ENCODE measurements around the gene PCSK4.

The PCSK4 gene

DNA sequence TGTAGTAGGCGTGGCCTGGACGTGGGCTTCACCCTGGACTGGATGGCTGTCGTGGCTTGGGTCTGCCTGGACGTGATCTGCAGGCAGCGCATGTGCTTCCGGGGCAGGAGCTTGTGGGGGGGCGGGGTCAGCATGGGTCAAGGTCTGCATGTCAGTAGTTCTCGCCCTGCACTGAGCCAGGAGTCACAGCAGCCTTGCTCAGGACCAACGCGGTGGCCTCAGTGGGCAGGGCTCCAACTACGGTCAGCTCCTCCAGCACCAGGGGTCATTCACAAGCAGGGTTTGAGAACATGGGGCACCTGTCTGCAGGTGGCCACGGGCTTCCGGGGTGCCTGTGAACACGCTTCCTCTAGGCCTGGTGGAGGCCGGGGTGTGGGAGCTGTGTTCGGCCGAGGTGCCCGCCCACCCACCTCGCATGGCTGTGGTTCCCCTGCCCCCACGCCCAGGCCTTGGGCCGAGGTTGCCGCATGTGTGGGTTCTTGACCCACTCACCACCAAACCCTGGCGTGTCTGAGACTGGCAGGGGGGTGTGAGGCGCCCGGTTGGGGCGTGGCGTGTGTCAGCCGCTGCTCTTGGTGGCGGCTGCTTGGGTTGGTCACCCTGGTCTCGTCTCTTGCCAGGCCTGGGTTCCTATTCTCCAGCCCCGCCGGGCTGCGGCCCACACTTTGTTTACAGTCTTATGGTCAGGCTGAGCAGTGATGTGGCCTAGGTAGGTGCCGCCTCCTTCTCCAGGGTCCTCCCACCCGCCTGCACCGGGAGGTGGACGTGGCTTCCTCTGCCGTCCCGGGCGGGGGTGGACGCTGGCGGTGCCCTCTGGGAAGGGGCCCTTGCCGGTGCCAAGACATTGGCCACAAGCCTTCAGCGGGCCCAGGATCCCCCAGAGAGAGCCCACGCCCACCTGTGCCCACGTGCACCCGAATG is 56.8 kb downstream of the PCSK4 start:
- ChIA-PET POLR2A (ENCODE audit: low non-redundant PET) (no interaction called here), CTCF (interaction anchor here (1.0 kb wide), 1 partner anchor 21 kb away, joined by 3 read pairs; no protein-coding TSS in a partner anchor)
- TF ChIP-seq, protein P1, sequence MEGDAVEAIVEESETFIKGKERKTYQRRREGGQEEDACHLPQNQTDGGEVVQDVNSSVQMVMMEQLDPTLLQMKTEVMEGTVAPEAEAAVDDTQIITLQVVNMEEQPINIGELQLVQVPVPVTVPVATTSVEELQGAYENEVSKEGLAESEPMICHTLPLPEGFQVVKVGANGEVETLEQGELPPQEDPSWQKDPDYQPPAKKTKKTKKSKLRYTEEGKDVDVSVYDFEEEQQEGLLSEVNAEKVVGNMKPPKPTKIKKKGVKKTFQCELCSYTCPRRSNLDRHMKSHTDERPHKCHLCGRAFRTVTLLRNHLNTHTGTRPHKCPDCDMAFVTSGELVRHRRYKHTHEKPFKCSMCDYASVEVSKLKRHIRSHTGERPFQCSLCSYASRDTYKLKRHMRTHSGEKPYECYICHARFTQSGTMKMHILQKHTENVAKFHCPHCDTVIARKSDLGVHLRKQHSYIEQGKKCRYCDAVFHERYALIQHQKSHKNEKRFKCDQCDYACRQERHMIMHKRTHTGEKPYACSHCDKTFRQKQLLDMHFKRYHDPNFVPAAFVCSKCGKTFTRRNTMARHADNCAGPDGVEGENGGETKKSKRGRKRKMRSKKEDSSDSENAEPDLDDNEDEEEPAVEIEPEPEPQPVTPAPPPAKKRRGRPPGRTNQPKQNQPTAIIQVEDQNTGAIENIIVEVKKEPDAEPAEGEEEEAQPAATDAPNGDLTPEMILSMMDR (conservative IDR thresholded peaks at IDR 0.05; ENCODE audit: low read depth): no peak
- peak overlapping the region; percentile 82 for H3K27ac ChIP-seq
- no peak for DNase-seq (ENCODE audit: low spot score)

DNA sequence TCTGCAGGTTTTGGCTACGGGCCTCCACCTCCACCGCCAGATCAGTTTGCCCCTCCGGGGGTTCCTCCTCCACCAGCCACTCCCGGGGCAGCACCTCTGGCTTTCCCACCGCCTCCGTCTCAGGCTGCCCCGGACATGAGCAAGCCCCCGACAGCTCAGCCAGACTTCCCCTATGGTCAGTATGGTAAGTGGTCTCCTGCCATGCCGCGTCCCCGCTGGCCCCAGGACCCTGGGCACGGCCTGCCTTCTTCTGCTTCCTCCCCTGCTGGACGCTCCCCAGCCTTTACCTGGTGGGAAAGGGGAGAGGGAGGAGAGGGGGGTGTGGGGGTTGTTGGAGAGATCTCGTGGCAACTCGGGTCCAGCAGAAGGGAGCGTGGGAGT is 57.7 kb downstream of the PCSK4 start:
- CTCF ChIA-PET: interaction anchor here (1.0 kb wide), 1 partner anchor 20 kb away, joined by 3 read pairs; no protein-coding TSS in a partner anchor
- DNase-seq (ENCODE audit: low spot score): no peak
- TF ChIP-seq, protein P1 (conservative IDR thresholded peaks at IDR 0.05; ENCODE audit: low read depth): no peak
- POLR2A ChIA-PET (ENCODE audit: low non-redundant PET): no interaction called here
- H3K27ac ChIP-seq: peak overlapping the region; percentile 82

DNA sequence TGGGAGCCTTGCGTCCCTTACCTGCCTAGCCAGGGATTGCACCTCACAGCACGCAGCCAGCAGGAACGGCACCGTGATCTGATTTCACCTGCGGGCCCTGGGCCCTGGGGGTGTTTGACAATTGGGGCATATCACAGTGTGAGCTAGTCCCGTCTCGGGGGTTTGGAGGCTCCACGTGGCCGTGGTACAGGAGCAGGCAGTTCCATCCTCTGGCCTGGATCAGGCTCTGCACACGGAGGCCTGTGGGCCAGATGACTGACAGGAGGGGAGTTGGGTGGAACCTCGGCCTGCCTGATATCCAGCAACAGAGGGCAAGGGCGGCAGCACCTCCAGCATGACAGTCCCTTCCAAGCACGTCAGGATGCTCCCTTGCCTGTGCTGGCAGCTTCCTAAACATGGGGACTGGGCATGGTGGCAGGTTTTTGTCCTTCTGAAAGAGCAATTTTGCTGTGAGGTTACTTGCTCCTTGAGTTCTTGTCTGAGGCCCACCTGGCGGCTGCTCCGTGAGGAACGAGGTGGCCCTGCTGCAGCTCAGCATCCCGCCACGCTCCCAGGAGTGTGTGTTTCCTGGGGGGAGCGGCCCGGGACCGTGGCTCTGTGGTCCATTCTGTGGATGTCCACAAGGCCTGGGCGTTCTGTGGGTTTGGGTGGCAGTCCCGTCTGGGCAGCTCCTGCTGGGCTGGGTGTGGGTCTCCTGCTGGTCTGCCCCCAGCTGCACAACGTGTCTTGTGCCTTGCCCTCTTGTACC is 58.2 kb downstream of the PCSK4 start:
- CTCF ChIA-PET: interaction anchor here (0.6 to 1.0 kb wide), 2 partner anchors 19 to 209 kb away, joined by 3 read pairs; no protein-coding TSS in a partner anchor
- no peak for DNase-seq (ENCODE audit: low spot score)
- H3K27ac ChIP-seq: peak overlapping the region; percentile 82
- POLR2A ChIA-PET (ENCODE audit: low non-redundant PET): no interaction called here
- TF ChIP-seq, protein P1 (conservative IDR thresholded peaks at IDR 0.05; ENCODE audit: low read depth): no peak
